Measurements from ENCODE around the gene EPN2. TPM values are rescaled to one million over a fixed set of nuclear protein-coding genes. Genes with fewer than 3 reads are reported as not detected.

EPN2 gene
- total RNA-seq, 1 donor from 2014 or later, result 29.9 TPM

- peak; percentile 59 for DNase-seq (ENCODE audit: low read depth)
Measured at GRCh38 chr17:19364699-19365498, 127.7 kb downstream of the EPN2 start.

- no peak for DNase-seq (ENCODE audit: low read depth)
Measured at GRCh38 chr17:19365499-19365817, 128.3 kb downstream of the EPN2 start.

- no peak for DNase-seq (ENCODE audit: low read depth)
Measured at GRCh38 chr17:19365833-19366636, 128.9 kb downstream of the EPN2 start.

GRCh38 chr17:19366637-19366972, 129.4 kb downstream of the EPN2 start:
- no peak for DNase-seq (ENCODE audit: low read depth)

GRCh38 chr17:19368229-19368628, 131.1 kb downstream of the EPN2 start:
- DNase-seq (ENCODE audit: low read depth), result no peak

GRCh38 chr17:19369107-19369778, 132.1 kb downstream of the EPN2 start:
- DNase-seq (ENCODE audit: low read depth), result no peak

GRCh38 chr17:19369846-19370492, 132.8 kb downstream of the EPN2 start:
- DNase-seq (ENCODE audit: low read depth), result no peak

- no peak for DNase-seq (ENCODE audit: low read depth)
Measured at GRCh38 chr17:19370493-19370960, 133.4 kb downstream of the EPN2 start.

- DNase-seq (ENCODE audit: low read depth), result no peak
Measured at GRCh38 chr17:19371259-19372010, 134.3 kb downstream of the EPN2 start.

- DNase-seq (ENCODE audit: low read depth), result no peak
Measured at GRCh38 chr17:19372011-19372370, 134.8 kb downstream of the EPN2 start.

GRCh38 chr17:19372439-19372838, 135.3 kb downstream of the EPN2 start:
- no peak for DNase-seq (ENCODE audit: low read depth)

- no peak for DNase-seq (ENCODE audit: low read depth)
Measured at GRCh38 chr17:19372866-19373504, 135.8 kb downstream of the EPN2 start.

- DNase-seq (ENCODE audit: low read depth), result no peak
Measured at GRCh38 chr17:19374136-19374535, 137.0 kb downstream of the EPN2 start.

GRCh38 chr17:19375732-19376131, 138.6 kb downstream of the EPN2 start:
- DNase-seq (ENCODE audit: low read depth), result no peak

- no peak for DNase-seq (ENCODE audit: low read depth)
Measured at GRCh38 chr17:19376811-19377210, 139.6 kb downstream of the EPN2 start.

- peak; percentile 95 for DNase-seq (ENCODE audit: low read depth)
Measured at GRCh38 chr17:19377602-19378415, 140.6 kb downstream of the EPN2 start.

- DNase-seq (ENCODE audit: low read depth), result no peak
Measured at GRCh38 chr17:19378416-19379360, 141.5 kb downstream of the EPN2 start, which contains the start of gene MAPK7. MAPK7 (plus strand) TSS chr17:19378498; CDS start chr17:19378901, 403 bp downstream.

- DNase-seq (ENCODE audit: low read depth), result no peak
Measured at GRCh38 chr17:19379361-19380065, 142.3 kb downstream of the EPN2 start.
